HG03432 (cell line): ENCODE results near the gene DDR1.

Experiments
- ATAC-seq: cut with Tn5 transposase; IDR thresholded peaks from one replicate; pipeline ENCODE4 v1.9.1; 2021; ENCODE audit warnings: mild to moderate bottlenecking, moderate library complexity; ENCODE audit not compliant: unreplicated experiment

The DDR1 gene

GRCh38 chr6:30879684-30880427, 4.5 kb upstream of the DDR1 start:
- no peak for ATAC-seq

- no peak for ATAC-seq
Observed at GRCh38 chr6:30880698-30881252, 3.5 kb upstream of the DDR1 start.

GRCh38 chr6:30881392-30882203, 2.7 kb upstream of the DDR1 start:
- no peak for ATAC-seq

GRCh38 chr6:30882204-30882758, 2.0 kb upstream of the DDR1 start:
- no peak for ATAC-seq

GRCh38 chr6:30882759-30883684, 1.3 kb upstream of the DDR1 start:
- ATAC-seq, result no peak

- no peak for ATAC-seq
Observed at GRCh38 chr6:30884521-30885480, 482 bp downstream of the DDR1 start.

GRCh38 chr6:30885481-30885998, 1.2 kb downstream of the DDR1 start:
- no peak for ATAC-seq

GRCh38 chr6:30885999-30886896, 1.9 kb downstream of the DDR1 start:
- ATAC-seq, result no peak

GRCh38 chr6:30886897-30887255, 2.6 kb downstream of the DDR1 start:
- ATAC-seq, result no peak

- no peak for ATAC-seq
Observed at GRCh38 chr6:30887901-30888815, 3.8 kb downstream of the DDR1 start.

- ATAC-seq, result no peak
Observed at GRCh38 chr6:30888816-30889495, 4.6 kb downstream of the DDR1 start.

GRCh38 chr6:30889496-30889885, 5.2 kb downstream of the DDR1 start:
- ATAC-seq, result no peak

GRCh38 chr6:30889921-30890645, 5.8 kb downstream of the DDR1 start:
- no peak for ATAC-seq

GRCh38 chr6:30890646-30891449, 6.5 kb downstream of the DDR1 start:
- ATAC-seq, result no peak

GRCh38 chr6:30891450-30891723, 7.1 kb downstream of the DDR1 start:
- ATAC-seq, result no peak
